GM21381 (cell line): Measurements from ENCODE around the gene RTTN.
A peak's percentile ranks its signal among the peaks of the same experiment; 100 is the strongest.

Source experiments
- ATAC-seq: cut with Tn5 transposase; IDR thresholded peaks from one replicate; pipeline ENCODE4 v1.9.1; 2021; ENCODE audit warnings: mild to moderate bottlenecking, moderate library complexity; ENCODE audit not compliant: unreplicated experiment

Gene RTTN

DNA sequence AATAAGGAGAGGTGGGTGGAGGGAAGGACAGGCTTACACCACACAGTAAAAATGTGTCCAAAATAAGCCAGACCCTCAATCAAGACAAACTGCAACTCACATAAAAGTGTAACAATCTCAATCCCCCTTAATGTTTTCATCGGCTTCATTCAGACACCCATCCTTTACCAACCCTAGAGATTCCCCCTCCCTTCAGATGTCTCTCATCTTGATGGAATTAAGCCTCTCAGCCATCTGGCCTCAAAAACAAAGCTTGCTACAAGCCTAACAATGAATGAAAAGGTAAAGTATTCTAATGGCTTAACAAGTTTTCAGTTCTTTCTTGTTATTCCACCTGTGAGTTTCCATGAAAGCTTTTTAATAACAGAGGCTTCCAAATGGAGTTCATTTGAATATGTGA is 5.2 kb downstream of the RTTN start:
- ATAC-seq, result no peak

DNA sequence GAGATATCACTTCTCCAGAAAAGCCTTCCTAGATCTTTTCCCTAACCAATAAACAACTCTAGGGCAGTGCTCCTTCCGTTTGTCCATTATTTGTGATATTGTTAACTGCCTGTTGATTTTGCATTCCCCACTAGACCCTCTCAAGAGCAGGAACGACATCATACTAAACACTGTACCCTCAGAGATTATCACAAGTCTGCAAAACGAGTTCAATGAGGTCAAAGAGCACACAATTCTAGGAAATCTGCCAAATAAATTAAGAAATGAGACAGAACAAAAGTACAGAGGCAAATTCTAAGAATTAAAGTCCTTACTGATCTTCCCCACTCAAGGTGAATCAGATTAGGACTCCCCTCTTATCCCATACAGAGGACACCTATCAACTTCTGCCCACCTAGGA is 7.6 kb downstream of the RTTN start:
- ATAC-seq, result no peak

DNA sequence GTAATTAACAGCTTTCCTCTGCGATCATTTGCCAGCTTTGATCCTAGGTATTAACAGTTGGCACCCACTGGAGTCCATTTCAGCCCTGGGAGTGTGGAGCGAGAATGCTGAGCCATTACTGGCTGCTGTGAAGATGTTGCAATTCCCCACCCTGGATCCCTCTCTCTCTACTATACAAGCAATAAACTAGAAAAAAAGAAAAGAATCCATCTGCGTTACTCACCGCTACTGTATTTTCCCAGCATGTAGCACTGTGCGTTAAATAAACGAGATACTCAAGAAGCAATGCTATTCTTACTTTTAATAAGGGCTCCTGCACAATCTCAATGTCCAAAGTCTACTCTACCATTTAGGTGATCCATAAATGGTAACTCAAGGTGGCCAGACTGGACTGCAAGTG is 8.5 kb downstream of the RTTN start:
- ATAC-seq, result no peak

DNA sequence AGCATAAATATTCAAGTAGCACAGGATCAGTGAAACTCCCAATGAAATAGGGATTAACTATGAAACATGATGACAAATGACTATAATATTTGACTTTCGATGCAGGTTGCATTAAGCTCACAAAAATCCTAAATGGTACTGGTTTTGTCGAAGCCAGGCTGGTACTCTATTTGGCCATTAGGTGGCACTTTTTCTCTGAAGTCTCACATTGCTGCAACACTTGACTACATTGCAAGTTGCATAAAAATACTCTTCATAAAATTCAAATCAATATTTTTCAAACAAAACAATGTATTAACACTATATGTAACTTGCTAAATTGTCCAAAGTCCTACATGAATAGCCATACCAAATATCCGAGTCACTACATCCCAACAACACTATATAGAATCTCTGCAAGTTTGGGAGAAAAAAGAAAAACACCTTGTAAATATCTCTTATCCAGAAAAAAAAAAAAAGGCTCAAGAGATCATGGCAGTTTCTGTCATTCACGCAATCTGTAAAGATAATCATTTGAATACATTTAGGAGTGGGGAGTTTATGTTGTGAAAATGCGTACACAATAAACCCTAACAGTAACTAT is 9.5 kb downstream of the RTTN start:
- ATAC-seq, result no peak

DNA sequence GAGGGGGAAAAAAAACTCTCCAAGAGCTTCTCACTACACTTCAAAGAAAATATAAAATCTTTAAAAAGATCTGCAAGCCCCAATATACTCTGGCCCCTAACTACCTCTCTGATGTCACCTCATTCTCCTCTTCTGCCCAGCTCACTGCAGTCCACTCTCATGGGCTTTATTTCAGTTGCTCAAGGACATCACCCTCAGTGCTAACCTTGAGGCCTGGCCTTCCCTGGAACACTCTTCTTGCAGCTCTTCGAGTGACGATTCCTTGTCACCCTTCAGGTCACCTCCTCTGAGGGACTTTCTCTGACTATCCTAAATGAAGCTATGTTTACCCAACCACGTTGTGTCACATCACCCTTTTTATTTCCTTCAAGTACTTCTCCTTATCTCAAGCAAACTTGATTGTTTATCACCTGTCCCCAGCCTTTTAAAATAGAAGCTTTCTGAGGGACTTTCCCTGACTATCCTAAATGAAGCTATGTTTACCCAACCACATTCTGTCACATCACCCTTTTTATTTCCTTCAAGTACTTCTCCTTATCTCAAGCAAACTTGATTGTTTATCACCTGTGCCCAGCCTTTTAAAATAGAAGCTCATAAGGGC is 10.4 kb downstream of the RTTN start:
- peak; percentile 43 for ATAC-seq

DNA sequence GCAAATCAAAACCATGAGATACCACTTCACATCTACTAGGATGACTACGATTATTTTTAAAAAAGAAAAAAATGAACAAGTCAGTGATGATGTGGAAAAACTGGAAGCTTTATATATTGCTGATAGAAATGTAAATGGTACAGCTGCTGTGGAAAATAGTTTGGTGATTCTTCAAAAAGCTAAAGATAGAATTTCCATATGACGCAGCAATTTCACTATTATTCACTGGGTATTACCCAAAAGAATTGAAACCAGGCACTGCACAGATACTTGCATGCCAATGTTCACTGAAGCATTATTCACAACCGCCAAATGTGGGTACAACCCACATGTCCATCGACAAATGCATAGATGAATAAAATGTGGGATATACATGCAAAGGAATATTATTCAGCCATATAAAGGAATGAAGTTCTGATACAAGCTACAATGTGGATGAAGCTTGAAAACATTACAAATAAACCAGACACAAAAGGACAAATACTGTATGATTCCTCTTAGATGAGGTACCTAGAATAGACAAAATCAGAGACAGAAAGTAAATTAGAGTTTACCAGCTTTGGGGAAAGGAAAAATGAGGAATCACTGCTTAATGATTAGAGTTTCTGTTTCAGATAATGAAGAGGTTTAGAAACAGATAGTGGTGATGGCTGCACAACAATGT is 11.1 kb downstream of the RTTN start:
- ATAC-seq, result peak; percentile 83

DNA sequence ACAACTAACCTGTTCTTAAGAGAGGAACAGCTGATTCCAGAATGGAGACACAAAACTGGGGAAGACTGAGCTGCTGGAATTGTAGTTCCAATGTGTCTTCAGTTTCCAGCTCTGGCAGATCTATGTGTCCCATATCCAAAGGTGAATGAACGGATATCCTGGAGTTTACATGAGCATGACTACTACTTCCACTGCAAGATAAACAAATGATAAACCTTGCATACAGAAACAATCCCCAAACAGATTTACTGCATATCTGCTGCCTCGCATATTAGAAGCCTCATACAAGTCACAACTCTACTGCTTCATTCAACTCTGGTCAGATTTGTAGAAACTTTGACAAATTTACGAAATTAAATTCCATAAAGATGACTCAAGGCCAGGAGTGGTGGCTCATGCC is 15.0 kb downstream of the RTTN start:
- ATAC-seq, result no peak

DNA sequence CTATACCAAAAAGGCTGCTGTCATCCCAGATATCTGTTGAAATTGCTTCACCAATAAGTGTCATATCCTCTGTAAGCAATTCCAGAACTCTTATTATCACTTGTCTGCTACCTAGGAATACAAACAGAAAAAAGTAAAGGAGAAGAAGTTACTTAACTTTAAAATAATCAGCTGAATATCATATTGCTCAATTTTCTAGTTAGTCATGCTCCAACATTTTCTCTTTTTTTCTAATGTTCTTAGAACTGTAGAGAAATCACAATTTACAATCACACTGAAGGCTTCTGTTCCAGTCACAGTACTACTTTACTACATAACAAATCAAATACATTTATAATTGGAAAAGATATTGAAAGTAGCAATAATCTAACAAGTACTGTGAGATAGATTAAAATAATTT is 17.4 kb downstream of the RTTN start:
- no peak for ATAC-seq

DNA sequence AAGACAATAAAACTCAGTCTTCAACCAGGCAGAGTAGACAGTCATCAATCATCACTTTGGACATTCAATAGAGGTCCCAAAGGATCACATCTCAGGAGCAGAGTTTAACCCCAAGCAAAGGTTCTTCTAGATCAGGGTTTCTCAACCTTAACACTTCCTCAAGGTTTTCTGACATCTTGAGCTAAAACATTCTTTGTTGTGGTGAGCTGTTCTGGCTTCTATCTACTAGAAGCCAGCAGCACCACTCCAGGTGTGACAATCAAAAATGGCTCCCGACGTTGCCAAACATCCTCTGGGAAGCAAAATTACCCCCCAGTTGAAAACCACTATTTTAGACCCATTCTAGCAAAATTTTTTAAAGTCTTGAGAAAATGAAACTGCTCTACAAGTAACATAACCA is 22.0 kb downstream of the RTTN start:
- ATAC-seq, result no peak

DNA sequence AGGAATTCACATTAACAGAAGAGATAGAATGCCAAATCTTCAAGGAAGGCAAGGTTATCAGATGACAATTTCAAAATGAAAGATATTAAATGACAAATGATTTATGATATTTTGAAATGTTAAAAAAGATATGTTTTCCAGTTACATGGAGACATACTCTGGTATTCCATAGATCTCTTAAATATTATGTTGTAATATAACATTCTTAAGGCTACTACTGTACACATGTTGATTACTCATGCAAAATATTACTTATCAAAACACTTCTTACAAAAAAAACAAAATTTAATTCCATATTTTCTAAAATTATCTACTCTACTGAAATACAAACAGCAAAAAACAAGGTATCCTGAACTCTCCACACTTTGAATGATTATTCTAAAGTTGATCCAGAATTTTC is 22.9 kb downstream of the RTTN start:
- no peak for ATAC-seq

DNA sequence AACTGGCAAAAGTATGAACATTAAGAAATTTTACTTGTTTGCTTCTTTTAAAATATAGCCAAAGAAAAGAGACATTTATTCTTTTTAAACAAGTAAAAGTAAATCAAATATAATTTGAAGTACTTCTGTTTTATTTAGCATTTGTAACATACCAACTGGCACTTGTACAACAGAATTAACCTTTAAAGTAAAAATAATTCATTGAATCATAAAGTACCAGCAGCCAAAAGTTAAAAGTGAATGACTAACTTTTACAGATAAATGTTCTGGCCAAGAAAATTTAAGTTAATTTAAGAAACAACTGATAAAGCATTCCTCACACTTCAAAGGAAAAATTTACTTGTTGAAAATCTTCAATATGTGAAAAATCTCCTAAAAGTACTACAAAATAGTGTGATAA is 23.8 kb downstream of the RTTN start:
- ATAC-seq, result no peak

DNA sequence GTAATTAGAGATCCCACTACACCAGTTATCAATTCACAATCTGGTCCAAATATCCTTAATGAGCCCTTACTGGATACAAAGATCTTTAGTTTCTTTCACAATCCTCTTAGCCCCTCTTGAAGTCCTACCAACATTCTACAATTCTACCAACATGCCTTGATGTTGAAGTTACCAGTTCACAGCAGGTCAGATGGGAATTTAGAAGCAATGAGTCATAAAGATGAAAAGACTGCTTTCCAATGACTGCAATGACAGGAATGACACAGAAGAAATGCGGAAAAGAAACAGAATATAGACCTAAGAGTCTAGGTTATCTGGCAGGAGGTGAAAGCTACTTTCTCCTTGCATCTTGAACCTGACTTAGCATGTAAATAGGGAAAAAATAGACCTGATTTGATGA is 24.5 kb downstream of the RTTN start:
- ATAC-seq, result no peak

DNA sequence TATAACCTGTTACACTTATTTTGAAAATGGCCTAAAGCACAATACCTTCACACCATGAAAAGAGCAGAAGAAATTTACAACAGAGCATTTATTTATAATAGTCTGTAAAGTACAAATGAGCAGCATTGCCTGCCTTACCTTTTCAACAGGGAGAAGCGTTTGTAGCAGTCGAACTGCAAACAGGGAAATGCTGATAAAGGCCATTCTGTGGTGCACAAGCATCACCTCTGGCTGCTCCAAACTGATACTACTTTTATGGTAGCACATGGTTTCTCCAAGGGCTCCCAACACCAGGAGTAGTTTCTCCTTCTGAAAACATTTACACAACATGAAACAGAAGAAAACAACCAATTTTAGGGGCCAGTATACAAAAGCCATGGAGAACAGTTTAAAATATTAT is 28.9 kb downstream of the RTTN start:
- ATAC-seq, result no peak

DNA sequence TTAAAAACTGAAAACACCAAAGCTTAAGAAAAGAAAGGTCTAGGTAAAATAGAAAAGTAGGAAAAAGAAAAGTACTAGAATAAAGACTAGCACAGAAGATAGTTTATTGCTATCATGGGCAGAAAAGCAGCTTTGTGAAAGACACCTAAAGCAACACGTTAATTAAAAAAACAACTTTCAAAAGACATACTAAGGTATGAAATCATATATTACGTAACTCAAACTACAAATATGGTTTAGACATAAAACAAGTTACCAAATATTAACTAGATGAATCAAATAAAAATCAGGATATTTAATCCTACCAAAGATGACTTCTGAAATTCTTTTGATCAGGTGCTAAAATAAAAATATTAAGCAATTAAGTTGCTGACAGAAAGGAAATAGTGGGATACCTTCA is 30.3 kb downstream of the RTTN start:
- ATAC-seq, result no peak

DNA sequence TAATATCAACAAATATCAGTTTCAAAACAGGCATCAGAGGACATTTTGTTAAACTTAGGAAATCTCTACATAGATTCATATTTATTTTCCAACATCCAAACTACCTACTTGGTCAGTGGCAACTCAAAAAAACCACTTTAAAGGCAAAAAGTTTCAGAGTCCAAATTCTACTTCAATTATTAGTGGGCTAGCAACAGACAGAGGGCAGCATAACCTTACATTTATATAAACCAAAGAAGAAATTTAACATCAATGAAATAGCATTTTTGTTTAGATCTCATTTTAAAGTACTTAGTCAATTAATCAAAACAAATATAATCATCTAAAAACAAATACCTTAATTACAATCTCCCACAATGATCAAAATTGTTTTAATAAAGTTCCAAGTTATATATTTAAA is 33.3 kb downstream of the RTTN start:
- no peak for ATAC-seq

DNA sequence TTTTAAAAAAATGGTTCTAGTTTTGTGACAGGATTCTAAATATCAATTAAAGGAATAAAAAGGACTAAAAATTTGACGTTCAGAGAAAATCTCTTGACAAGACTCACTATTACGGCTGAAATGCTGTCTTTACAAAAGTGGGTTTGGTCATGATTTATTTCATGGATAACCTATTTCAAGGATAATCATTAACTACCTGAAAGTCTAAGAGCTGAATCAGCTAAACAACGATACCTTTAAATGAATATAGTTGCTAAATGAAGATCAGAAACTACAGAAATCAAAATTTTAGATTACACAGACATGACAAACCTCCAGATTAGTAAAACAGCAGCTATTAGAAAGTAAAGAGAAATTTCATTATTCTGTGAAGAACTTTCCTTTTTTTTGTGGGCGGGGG is 35.7 kb downstream of the RTTN start:
- ATAC-seq, result no peak

DNA sequence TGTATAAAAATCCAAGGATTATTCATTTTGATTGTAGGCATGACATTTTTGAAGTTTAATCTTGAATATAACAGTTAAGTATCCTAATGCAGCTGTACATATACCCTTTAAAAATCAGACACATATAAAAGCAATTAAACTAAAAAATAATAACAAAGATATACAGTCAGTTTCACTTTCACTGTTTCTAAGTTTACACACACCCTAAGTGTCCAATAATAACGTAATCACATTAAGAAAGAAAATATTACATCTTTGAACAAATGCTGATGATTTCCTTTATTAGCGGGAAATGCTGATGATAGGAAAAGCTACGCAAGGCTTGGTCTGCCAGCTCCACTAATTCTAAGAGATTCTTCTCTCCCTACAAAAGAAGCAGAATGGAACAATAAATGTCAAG is 38.8 kb downstream of the RTTN start:
- ATAC-seq, result no peak

DNA sequence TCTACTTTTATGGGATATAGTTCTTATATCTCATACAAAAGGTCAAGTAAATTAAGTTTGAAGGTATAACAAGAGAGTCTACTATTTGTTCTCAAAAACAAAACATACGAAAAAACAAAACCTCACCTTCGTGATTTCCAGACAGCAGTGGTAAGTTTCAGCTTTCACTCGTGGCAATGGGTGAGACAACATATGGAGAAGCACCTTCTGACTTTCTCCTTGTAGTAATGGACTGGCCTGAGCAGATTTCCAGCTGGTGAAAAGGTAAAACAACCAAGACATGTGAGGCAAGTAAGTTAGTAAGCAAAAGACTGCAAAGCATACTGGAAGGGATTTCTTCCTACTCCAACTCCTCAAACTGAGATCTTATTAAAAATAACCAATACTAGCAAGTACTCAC is 39.6 kb downstream of the RTTN start:
- peak; percentile 65 for ATAC-seq

DNA sequence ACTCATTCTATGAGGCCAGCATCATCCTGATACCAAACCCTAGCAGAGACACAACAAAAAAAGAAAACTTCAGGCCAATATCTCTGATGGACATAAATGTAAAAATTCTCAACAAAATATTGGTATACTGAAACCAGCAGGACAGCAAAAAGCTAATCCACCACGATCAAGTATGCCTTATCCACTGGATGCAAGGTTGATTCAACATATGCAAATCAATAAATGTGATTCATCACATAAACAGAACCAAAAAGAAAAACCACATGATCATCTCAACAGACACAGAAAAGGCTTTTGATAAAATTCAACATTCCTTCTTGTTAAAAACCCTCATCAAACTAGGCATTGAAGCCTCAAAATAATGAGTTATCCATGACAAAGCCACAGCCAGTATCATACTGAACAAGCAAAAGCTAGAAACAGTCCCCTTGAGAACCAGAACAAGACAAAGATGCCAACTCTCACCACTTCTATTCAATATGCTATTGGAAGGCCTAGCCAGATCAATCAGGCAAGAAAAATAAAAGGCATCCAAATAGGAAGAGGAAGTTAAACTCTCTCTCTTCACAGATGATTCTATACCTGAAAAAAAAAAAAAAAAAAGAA is 45.3 kb downstream of the RTTN start:
- ATAC-seq, result no peak

DNA sequence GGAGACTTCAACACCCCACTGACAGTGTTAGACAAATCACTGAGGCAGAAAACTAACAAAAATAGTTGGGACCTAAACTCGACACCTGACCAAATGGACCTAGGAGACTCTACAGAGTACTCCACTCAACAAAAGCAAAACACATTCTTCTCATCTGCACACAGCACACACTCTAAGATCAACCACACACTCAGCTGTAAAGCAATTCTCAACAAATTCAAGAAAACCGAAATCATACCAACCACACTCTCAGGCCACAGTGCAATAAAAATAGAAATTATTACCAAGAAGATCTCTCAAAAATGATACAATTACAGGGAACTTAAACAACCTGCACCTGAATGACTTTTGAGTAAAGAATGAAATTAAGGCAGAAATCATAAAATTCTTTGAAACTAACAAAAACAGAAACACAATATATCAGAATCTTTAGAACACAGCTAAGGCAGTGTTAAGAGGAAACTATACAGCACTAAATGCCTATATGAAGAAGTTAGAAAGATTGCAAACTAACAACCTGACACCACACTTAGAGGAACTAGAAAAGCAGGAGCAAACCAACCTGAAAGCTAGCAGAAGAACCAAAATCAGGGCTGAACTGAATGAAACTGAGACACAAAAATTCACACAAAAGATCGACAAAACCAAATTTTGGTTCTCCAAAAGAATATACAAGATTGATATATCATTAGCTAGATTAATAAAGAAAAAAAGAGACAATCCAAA is 46.3 kb downstream of the RTTN start:
- peak; percentile 90 for ATAC-seq

DNA sequence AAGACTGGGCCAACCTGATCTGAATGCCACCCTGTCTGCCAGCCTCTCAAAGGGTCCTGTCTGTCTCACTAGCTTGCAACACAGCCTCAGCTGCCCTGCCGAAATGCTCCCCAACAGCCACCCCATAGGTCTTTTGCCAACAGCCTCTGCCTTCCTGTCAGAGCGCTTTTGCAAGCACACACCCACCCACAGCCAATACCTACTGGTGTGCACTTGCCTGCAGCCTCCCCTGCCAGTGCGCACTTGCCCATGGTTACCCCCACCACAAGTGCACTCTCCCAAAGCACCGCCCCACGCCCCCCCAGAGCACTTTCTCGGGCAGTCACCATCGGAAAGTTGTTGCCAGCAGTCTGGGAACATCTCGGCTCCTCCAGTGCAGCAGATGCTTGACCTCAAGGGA is 48.6 kb downstream of the RTTN start:
- no peak for ATAC-seq
